Stimulated activated CD8-positive, alpha-beta memory T cell treated with anti-CD3 and anti-CD28 coated beads, Interleukin-2, amount 100 ng/mL, for 48 hours (primary cell): Measurements from ENCODE around the gene PTPRT.

Experiments
- DNase-seq, 2 donors: peaks; one replicate each; pipeline ENCODE4 v3.0.0-alpha.2; 2020; ENCODE audit warnings: low read depth in 2 of 2

Gene PTPRT

GRCh38 chr20:42380287-42380686, 809.4 kb downstream of the PTPRT start:
- no peak for DNase-seq

GRCh38 chr20:42379385-42379784, 810.3 kb downstream of the PTPRT start:
- DNase-seq, result no peak

- no peak for DNase-seq
Measured at GRCh38 chr20:42378826-42379225, 810.9 kb downstream of the PTPRT start.

- DNase-seq, result no peak
Measured at GRCh38 chr20:42376131-42376530, 813.6 kb downstream of the PTPRT start.

- DNase-seq, result no peak
Measured at GRCh38 chr20:42373049-42373448, 816.7 kb downstream of the PTPRT start.

- no peak for DNase-seq
Measured at GRCh38 chr20:42370075-42370474, 819.6 kb downstream of the PTPRT start.

GRCh38 chr20:42368910-42369309, 820.8 kb downstream of the PTPRT start:
- DNase-seq, result no peak

GRCh38 chr20:42366626-42367025, 823.1 kb downstream of the PTPRT start:
- no peak for DNase-seq

- no peak for DNase-seq
Measured at GRCh38 chr20:42364446-42364845, 825.3 kb downstream of the PTPRT start.

GRCh38 chr20:42361402-42361970, 828.2 kb downstream of the PTPRT start:
- DNase-seq, result no peak

- DNase-seq, result no peak
Measured at GRCh38 chr20:42360621-42361020, 829.1 kb downstream of the PTPRT start.

GRCh38 chr20:42359617-42360016, 830.1 kb downstream of the PTPRT start:
- DNase-seq, result no peak

- DNase-seq, result no peak
Measured at GRCh38 chr20:42352096-42352495, 837.6 kb downstream of the PTPRT start.

- DNase-seq, result no peak
Measured at GRCh38 chr20:42350521-42350920, 839.2 kb downstream of the PTPRT start.

- no peak for DNase-seq
Measured at GRCh38 chr20:42346189-42347170, 843.2 kb downstream of the PTPRT start.

- no peak for DNase-seq
Measured at GRCh38 chr20:42341654-42342053, 848.1 kb downstream of the PTPRT start.

GRCh38 chr20:42340368-42340767, 849.3 kb downstream of the PTPRT start:
- no peak for DNase-seq

GRCh38 chr20:42338294-42339201, 851.2 kb downstream of the PTPRT start:
- DNase-seq, result no peak

- no peak for DNase-seq
Measured at GRCh38 chr20:42336576-42336975, 853.1 kb downstream of the PTPRT start.

GRCh38 chr20:42319252-42320013, 870.3 kb downstream of the PTPRT start:
- DNase-seq, result no peak

- DNase-seq, result no peak
Measured at GRCh38 chr20:42313704-42314103, 876.0 kb downstream of the PTPRT start.
